MCF 10A (cell line): ENCODE measurements around the gene ARHGAP33. TPM values are rescaled to one million over a fixed set of nuclear protein-coding genes. Genes with fewer than 3 reads are reported as not detected.

Source experiments
- BruUV-seq: library from RNA; stranded (reverse); fragments of 400-500 nt; replicated peaks from 2 replicates; lab custom pipeline; 2021; lab: Mats Ljungman, UMichigan
- CTCF ChIA-PET: fragments of 300-600 bp; sonication (Branson Sonifier 250); formaldehyde crosslinking; extraction: SDS; loops from one replicate; lab custom pipeline; 2021; ENCODE audit warnings: antibody characterized with exemption, inconsistent platforms; lab: Yijun Ruan, JAX
- POLR2A ChIA-PET: fragments of 300-600, 350-650 bp; sonication (Branson Sonifier 250); formaldehyde crosslinking; extraction: SDS; loops from one replicate; lab custom pipeline; 2020; ENCODE audit warnings: antibody characterized with exemption, inconsistent platforms; lab: Yijun Ruan, JAX
- DNase-seq: peaks from one replicate; pipeline ENCODE4 v3.0.0-alpha.2; 2018; ENCODE audit not compliant: unreplicated experiment
- H3K27ac Mint-ChIP-seq: one replicate; pipeline ENCODE4 v1.8.0; 2022; ENCODE audit warnings: mild to moderate bottlenecking, low read depth, mixed read lengths; ENCODE audit not compliant: unreplicated experiment
- H3K27me3 Mint-ChIP-seq: one replicate; pipeline ENCODE4 v1.8.0; 2022; ENCODE audit warnings: mixed read lengths; ENCODE audit not compliant: insufficient read depth, unreplicated experiment
- H3K36me3 Mint-ChIP-seq: one replicate; pipeline ENCODE4 v1.8.0; 2022; ENCODE audit warnings: mild to moderate bottlenecking, moderate library complexity, mixed read lengths; ENCODE audit not compliant: insufficient read depth, unreplicated experiment
- H3K4me1 Mint-ChIP-seq: one replicate; pipeline ENCODE4 v1.8.0; 2022; ENCODE audit warnings: mixed read lengths; ENCODE audit not compliant: insufficient read depth, unreplicated experiment
- H3K4me3 Mint-ChIP-seq: one replicate; pipeline ENCODE4 v1.8.0; 2022; ENCODE audit warnings: mild to moderate bottlenecking, moderate library complexity, mixed read lengths; ENCODE audit not compliant: unreplicated experiment
- H3K9me3 Mint-ChIP-seq: one replicate; pipeline ENCODE4 v1.8.0; 2022; ENCODE audit warnings: mixed read lengths; ENCODE audit not compliant: unreplicated experiment
- intact Hi-C: fragments of 100-400 bp; cut with micrococcal nuclease; formaldehyde crosslinking; loops from 2 replicates; pipeline ENCODE4 v1.14.1; 2022
- total RNA-seq: library from RNA; stranded (reverse); gene quantifications from 2 replicates; pipeline ENCODE4 v1.2.3, GENCODE V29; 2022
- TF ChIP-seq, protein P1 (sequence below): fragments of 200-600 bp; IDR thresholded peaks from one replicate; pipeline ENCODE4 v1.8.0; 2022; ENCODE audit warnings: antibody characterized with exemption, mild to moderate bottlenecking; ENCODE audit not compliant: unreplicated experiment

The ARHGAP33 gene
- total RNA-seq, 1 experiment from 2014 or later, result 5.4 TPM

DNA sequence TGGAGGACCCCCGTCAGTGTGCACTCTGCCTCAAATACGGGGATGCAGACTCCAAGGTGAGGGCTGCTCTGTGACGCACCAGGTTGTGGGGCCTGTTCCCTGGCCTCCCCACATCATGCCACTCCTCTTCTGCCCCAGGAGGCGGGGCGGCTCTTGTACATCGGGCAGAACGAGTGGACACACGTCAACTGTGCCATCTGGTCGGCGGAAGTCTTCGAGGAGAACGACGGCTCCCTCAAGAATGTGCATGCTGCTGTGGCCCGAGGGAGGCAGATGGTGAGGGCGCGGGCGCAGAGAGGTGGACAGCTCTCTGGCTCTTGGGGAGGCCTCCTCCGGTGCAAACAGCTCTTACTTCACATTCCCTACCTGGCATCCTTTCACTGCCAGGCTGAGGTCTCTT is 46.3 kb upstream of the ARHGAP33 start:
- Mint-ChIP-seq H3K27me3 (no peaks in the 10 kb centered on the region), H3K27ac (no peak overlapping the region), H3K4me1 (no peaks in the 10 kb centered on the region), H3K4me3 (no peak overlapping the region), H3K36me3 (peaks cover 74% of the 10 kb centered on the region), H3K9me3 (no peaks in the 10 kb centered on the region)
- TF ChIP-seq, protein P1, sequence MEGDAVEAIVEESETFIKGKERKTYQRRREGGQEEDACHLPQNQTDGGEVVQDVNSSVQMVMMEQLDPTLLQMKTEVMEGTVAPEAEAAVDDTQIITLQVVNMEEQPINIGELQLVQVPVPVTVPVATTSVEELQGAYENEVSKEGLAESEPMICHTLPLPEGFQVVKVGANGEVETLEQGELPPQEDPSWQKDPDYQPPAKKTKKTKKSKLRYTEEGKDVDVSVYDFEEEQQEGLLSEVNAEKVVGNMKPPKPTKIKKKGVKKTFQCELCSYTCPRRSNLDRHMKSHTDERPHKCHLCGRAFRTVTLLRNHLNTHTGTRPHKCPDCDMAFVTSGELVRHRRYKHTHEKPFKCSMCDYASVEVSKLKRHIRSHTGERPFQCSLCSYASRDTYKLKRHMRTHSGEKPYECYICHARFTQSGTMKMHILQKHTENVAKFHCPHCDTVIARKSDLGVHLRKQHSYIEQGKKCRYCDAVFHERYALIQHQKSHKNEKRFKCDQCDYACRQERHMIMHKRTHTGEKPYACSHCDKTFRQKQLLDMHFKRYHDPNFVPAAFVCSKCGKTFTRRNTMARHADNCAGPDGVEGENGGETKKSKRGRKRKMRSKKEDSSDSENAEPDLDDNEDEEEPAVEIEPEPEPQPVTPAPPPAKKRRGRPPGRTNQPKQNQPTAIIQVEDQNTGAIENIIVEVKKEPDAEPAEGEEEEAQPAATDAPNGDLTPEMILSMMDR, result no peak
- POLR2A ChIA-PET, result no interaction called here
- BruUV-seq, result no TSS peak
- intact Hi-C loops, result no loop called here
- CTCF ChIA-PET, result no interaction called here
- DNase-seq, result no peak

DNA sequence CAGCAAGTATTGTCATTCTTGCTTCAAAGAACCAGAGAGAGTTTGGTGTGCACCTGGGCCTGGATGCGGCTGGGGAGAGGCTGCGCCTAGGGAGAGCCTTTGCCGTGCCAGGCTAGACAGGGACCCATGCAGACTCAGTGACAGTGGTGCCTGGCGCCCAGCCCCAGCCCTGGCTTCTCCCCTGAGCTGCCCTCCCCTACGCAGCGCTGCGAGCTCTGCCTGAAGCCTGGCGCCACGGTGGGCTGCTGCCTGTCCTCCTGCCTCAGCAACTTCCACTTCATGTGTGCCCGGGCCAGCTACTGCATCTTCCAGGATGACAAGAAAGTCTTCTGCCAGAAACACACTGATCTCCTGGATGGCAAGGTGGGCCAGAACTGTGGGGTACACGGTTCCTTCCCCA is 45.6 kb upstream of the ARHGAP33 start:
- CTCF ChIA-PET, result no interaction called here
- TF ChIP-seq, protein P1, result no peak

DNA sequence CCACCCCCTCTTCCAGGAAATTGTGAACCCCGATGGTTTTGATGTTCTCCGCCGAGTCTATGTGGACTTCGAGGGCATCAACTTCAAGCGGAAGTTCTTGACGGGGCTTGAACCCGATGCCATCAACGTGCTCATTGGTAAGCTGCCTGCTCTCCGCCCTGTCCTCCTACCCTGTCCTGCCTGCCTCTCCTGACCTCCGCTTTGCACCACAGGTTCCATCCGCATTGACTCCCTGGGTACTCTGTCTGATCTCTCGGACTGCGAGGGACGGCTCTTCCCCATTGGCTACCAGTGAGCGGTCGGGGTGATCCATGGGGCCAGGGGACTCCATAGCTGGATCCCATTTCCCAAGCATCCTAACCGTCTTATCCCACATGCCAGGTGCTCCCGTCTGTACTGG is 45.0 kb upstream of the ARHGAP33 start:
- no TSS peak for BruUV-seq
- TF ChIP-seq, protein P1, result no peak
- H3K4me1 Mint-ChIP-seq, result no peaks in the 10 kb centered on the region
- H3K36me3 Mint-ChIP-seq, result peaks cover 72% of the 10 kb centered on the region
- no peak for DNase-seq
- H3K27me3 Mint-ChIP-seq, result no peaks in the 10 kb centered on the region
- H3K9me3 Mint-ChIP-seq, result no peaks in the 10 kb centered on the region
- POLR2A ChIA-PET, result interaction anchor here (0.7 to 1.0 kb wide), 2 partner anchors 10 to 12 kb away, joined by 3 read pairs; no protein-coding TSS in a partner anchor
- intact Hi-C loops, result no loop called here
- no peak overlapping the region for H3K27ac Mint-ChIP-seq
- H3K4me3 Mint-ChIP-seq, result no peak overlapping the region
- CTCF ChIA-PET, result interaction anchor here (0.5 to 0.7 kb wide), 3 partner anchors 76 to 206 kb away, joined by 3 to 7 read pairs (median 3); partner anchors contain the start of gene ATP4A

More for the DNA sequence above, 45.6 kb upstream of the ARHGAP33 start:
- POLR2A ChIA-PET, result no interaction called here
- H3K9me3 Mint-ChIP-seq, result no peaks in the 10 kb centered on the region
- no peak for DNase-seq
- BruUV-seq, result no TSS peak
- intact Hi-C loops, result no loop called here
- H3K4me3 Mint-ChIP-seq, result no peak overlapping the region
- H3K4me1 Mint-ChIP-seq, result no peaks in the 10 kb centered on the region
- H3K27me3 Mint-ChIP-seq, result no peaks in the 10 kb centered on the region
- H3K36me3 Mint-ChIP-seq, result peaks cover 73% of the 10 kb centered on the region
- no peak overlapping the region for H3K27ac Mint-ChIP-seq

- ChIA-PET POLR2A (interaction anchor here (0.7 to 1.2 kb wide), 3 partner anchors 9 to 13 kb away, joined by 3 to 4 read pairs (median 4); no protein-coding TSS in a partner anchor), CTCF (no interaction called here)
- DNase-seq, result no peak
- Mint-ChIP-seq H3K4me3 (no peak overlapping the region), H3K27me3 (no peaks in the 10 kb centered on the region), H3K36me3 (peaks cover 68% of the 10 kb centered on the region), H3K27ac (no peak overlapping the region), H3K4me1 (no peaks in the 10 kb centered on the region), H3K9me3 (no peaks in the 10 kb centered on the region)
- TF ChIP-seq, protein P1, result no peak
- BruUV-seq, result no TSS peak
- intact Hi-C loops, result no loop called here
These were observed 44.0 kb upstream of the ARHGAP33 start for GRCh38 chr19:35731353-35731752.
